ENCODE measurements around the gene FARS2.

FARS2 gene

GRCh38 chr6:5817869-5818268 is 556.6 kb downstream of the FARS2 start:
- DNase-seq (ENCODE audit: low read depth in 1 of 2, low spot score in 1 of 2), result no peak

- DNase-seq (ENCODE audit: low read depth in 1 of 2, low spot score in 1 of 2), result no peak
Measured at GRCh38 chr6:5818959-5819358, 557.6 kb downstream of the FARS2 start.
